SU-DHL-6 (cell line): Measurements from ENCODE around the gene IRF8.

Experiments
- EZH2phosphoT487 ChIP-seq: fragments of 200-600 bp; sonication (generic), shearing (Covaris generic); conservative IDR thresholded peaks from 2 replicates; pipeline ENCODE4 v1.6.1; 2018; ENCODE audit warnings: mild to moderate bottlenecking, antibody characterized with exemption, low read length, moderate library complexity, mixed read lengths
- TF ChIP-seq, protein P1 (sequence below): fragments of 200-600 bp; sonication (generic); IDR thresholded peaks from one replicate; pipeline ENCODE4 v1.5.1; 2017; ENCODE audit warnings: antibody characterized with exemption, mild to moderate bottlenecking, low read length, moderate library complexity; ENCODE audit not compliant: insufficient read depth, poor library complexity, severe bottlenecking

DNA sequence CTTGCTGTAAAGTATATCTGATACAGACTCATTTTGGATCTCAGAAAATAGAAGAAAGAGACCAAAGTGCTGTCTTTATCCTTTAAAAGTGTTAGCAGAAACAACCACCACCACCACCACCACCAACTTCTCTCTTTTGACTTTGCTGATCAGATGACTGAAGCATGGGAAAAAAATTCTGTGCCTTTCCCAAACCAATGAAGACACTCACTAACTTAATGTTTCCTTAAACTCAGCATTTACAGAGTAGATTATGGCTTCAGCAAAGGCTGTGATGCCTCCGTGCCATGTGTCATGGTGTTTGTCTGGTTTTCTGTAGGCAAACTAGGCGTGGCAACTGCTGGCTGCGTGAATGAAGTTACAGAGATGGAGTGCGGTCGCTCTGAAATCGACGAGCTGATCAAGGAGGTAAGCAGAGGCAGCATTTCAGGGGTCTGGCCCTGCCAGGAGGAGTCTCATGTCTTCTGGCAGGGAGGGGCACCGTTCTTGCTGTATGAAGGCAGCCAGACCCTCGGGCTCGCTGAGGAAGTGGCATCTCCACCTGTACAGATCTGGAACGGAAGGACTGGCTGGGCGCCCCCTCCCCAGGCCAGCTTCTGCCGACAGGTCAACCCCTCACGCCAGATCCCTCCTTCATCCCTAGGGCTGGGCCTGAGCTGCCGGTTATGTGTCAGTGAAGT is 12.4 kb downstream of the IRF8 start:
- TF ChIP-seq, protein P1, sequence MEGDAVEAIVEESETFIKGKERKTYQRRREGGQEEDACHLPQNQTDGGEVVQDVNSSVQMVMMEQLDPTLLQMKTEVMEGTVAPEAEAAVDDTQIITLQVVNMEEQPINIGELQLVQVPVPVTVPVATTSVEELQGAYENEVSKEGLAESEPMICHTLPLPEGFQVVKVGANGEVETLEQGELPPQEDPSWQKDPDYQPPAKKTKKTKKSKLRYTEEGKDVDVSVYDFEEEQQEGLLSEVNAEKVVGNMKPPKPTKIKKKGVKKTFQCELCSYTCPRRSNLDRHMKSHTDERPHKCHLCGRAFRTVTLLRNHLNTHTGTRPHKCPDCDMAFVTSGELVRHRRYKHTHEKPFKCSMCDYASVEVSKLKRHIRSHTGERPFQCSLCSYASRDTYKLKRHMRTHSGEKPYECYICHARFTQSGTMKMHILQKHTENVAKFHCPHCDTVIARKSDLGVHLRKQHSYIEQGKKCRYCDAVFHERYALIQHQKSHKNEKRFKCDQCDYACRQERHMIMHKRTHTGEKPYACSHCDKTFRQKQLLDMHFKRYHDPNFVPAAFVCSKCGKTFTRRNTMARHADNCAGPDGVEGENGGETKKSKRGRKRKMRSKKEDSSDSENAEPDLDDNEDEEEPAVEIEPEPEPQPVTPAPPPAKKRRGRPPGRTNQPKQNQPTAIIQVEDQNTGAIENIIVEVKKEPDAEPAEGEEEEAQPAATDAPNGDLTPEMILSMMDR: no peak
- TF ChIP-seq EZH2phosphoT487: no peak
